Mesodermal cell (in vitro differentiated cells): Measurements from ENCODE around the gene SLC2A6.

Source experiments
- H3K27ac ChIP-seq: 2 replicates; pipeline ENCODE4 v1.7.0; 2013; ENCODE audit warnings: mild to moderate bottlenecking, low read depth, low read length, moderate library complexity; ENCODE audit not compliant: severe bottlenecking
- H3K36me3 ChIP-seq: 2 replicates; pipeline ENCODE4 v1.7.1; 2013; ENCODE audit warnings: mild to moderate bottlenecking, low read length, moderate library complexity; ENCODE audit not compliant: control insufficient read depth, insufficient read depth
- H3K4me1 ChIP-seq: one replicate; pipeline ENCODE4 v1.7.1; 2013; ENCODE audit warnings: mild to moderate bottlenecking, low read length; ENCODE audit not compliant: insufficient read depth, control insufficient read depth, poor library complexity, severe bottlenecking
- H3K4me3 ChIP-seq: 2 replicates; pipeline ENCODE4 v1.7.0; 2013; ENCODE audit warnings: low read length, control low read depth, mild to moderate bottlenecking; ENCODE audit not compliant: insufficient read depth, poor library complexity, severe bottlenecking; ENCODE audit errors: extremely low read depth
- H3K9me3 ChIP-seq: 2 replicates; pipeline ENCODE4 v1.7.1; 2013; ENCODE audit warnings: mild to moderate bottlenecking, low read length, moderate library complexity; ENCODE audit not compliant: control insufficient read depth
- WGBS, 2 experiments: methylation state at CpG; one replicate each; pipeline ENCODE4 v1.1.5; 2013; ENCODE audit warnings: missing lambda C conversion rate in 2 of 2; ENCODE audit not compliant: insufficient coverage in 2 of 2; 5-methylcytosine and 5-hydroxymethylcytosine counted together

Gene SLC2A6

GRCh38 chr9:133428617-133429101 is 50.2 kb downstream of the SLC2A6 start:
- WGBS, 2 experiments, result 1% methylated on average over 32 to 43 of the region's 57 CpGs
- Histone ChIP-seq H3K4me3 (peak overlapping the region; percentile 26), H3K36me3 (peaks cover 3% of the 10 kb centered on the region), H3K4me1 (no peaks in the 10 kb centered on the region), H3K27ac (no peak overlapping the region), H3K9me3 (peaks cover 4% of the 10 kb centered on the region)

GRCh38 chr9:133427658-133428348 is 51.1 kb downstream of the SLC2A6 start:
- no peak overlapping the region for H3K27ac ChIP-seq
- H3K4me3 ChIP-seq, result peak overlapping the region; percentile 29
- peaks cover 4% of the 10 kb centered on the region for H3K9me3 ChIP-seq
- H3K36me3 ChIP-seq, result peaks cover 3% of the 10 kb centered on the region
- H3K4me1 ChIP-seq, result peaks cover 3% of the 10 kb centered on the region
- 55 to 65% methylated on average over 6 to 8 of the region's 10 CpGs for WGBS, 2 experiments

- H3K9me3 ChIP-seq, result peaks cover 4% of the 10 kb centered on the region
- H3K4me3 ChIP-seq, result no peak overlapping the region
- H3K4me1 ChIP-seq, result peaks cover 7% of the 10 kb centered on the region
- 86 to 89% methylated on average over 9 to 11 of the region's 11 CpGs for WGBS, 2 experiments
- peaks cover 3% of the 10 kb centered on the region for H3K36me3 ChIP-seq
- H3K27ac ChIP-seq, result no peak overlapping the region
These were observed 52.9 kb downstream of the SLC2A6 start for GRCh38 chr9:133426011-133426410.

- peaks cover 3% of the 10 kb centered on the region for H3K36me3 ChIP-seq
- no peak overlapping the region for H3K27ac ChIP-seq
- 90 to 95% methylated on average over 19 to 20 of the region's 22 CpGs for WGBS, 2 experiments
- H3K4me1 ChIP-seq, result peaks cover 7% of the 10 kb centered on the region
- no peak overlapping the region for H3K4me3 ChIP-seq
- H3K9me3 ChIP-seq, result peaks cover 4% of the 10 kb centered on the region
These were observed 53.8 kb downstream of the SLC2A6 start for GRCh38 chr9:133425049-133425632.

GRCh38 chr9:133424187-133424586 is 54.7 kb downstream of the SLC2A6 start:
- Histone ChIP-seq H3K27ac (no peak overlapping the region), H3K4me1 (peaks cover 7% of the 10 kb centered on the region), H3K4me3 (no peak overlapping the region), H3K36me3 (peaks cover 3% of the 10 kb centered on the region), H3K9me3 (peaks cover 4% of the 10 kb centered on the region)
- 89 to 99% methylated on average over 7 to 10 of the region's 12 CpGs for WGBS, 2 experiments

GRCh38 chr9:133423216-133423615 is 55.7 kb downstream of the SLC2A6 start:
- Histone ChIP-seq H3K4me1 (peaks cover 12% of the 10 kb centered on the region), H3K4me3 (no peak overlapping the region), H3K36me3 (peaks cover 3% of the 10 kb centered on the region), H3K27ac (peak overlapping the region; percentile 51), H3K9me3 (peaks cover 4% of the 10 kb centered on the region)
- WGBS, 2 experiments, result 85% methylated on average over 3 of the region's 3 CpGs; no CpG with 5 or more reads in 1 of the 2 experiments

GRCh38 chr9:133421615-133422542 is 57.0 kb downstream of the SLC2A6 start, which contains the start of gene ADAMTS13:
Gene ADAMTS13, plus strand, starts transcription at chr9:133422367. Its CDS starts 77 bp downstream, at chr9:133422444.
- H3K9me3 ChIP-seq, result peaks cover 1% of the 10 kb centered on the region
- H3K27ac ChIP-seq, result peak within 1 kb of the TSS; percentile 51
- no peaks in the 10 kb centered on the region for H3K36me3 ChIP-seq
- no peak within 1 kb of the TSS for H3K4me3 ChIP-seq
- peaks cover 12% of the 10 kb centered on the region for H3K4me1 ChIP-seq
- WGBS, 2 experiments, result 77 to 83% methylated on average over 18 to 21 of the region's 23 CpGs
